Thyroid gland (tissue), 4 donors: ENCODE measurements around the gene TUBA3E.
"Not testable (repeated sequence)": the region's sequence is repeated elsewhere in the genome, so short reads cannot be mapped to it uniquely, and the experiment has no call there.

Experiments
- POLR2A ChIP-seq, 2 donors: fragments of 450-650 bp; IDR thresholded peaks; one replicate each; pipeline ENCODE4 v1.6.1; 2017; ENCODE audit warnings: antibody characterized with exemption in 2 of 2, mild to moderate bottlenecking in 2 of 2, moderate library complexity in 1 of 2
- TF ChIP-seq, protein P1 (sequence below), 6 experiments: fragments of 200-600 bp in 3 of 6; fragments of 450-650 bp in 3 of 6; sonication (generic) in 3 of 6; IDR thresholded peaks; one replicate each; pipeline ENCODE4 v1.5.1; 2016 to 2019; ENCODE audit warnings: antibody characterized with exemption in 6 of 6, mild to moderate bottlenecking in 2 of 6, inconsistent platforms in 1 of 6, moderate library complexity in 1 of 6

DNA sequence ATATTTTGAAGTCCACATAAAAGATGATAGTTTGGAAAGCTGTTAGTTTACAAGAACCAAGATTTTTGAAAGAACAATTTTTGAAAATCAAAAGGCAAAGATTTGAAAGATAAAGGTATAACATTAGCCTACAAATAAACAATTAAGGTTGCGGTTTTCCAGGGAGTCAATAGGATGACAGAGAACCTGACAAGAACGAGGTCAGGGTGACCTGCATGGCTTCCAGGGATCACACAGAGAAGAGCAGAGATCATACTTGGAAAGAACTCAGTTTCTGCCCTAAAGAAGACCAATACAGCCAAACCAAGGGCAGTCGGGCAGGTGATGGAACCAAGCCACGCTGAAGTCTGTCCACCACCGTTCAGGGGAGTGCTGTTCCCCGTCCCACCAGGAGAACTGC lies 41.3 kb upstream of the TUBA3E start:
- TF ChIP-seq, protein P1, sequence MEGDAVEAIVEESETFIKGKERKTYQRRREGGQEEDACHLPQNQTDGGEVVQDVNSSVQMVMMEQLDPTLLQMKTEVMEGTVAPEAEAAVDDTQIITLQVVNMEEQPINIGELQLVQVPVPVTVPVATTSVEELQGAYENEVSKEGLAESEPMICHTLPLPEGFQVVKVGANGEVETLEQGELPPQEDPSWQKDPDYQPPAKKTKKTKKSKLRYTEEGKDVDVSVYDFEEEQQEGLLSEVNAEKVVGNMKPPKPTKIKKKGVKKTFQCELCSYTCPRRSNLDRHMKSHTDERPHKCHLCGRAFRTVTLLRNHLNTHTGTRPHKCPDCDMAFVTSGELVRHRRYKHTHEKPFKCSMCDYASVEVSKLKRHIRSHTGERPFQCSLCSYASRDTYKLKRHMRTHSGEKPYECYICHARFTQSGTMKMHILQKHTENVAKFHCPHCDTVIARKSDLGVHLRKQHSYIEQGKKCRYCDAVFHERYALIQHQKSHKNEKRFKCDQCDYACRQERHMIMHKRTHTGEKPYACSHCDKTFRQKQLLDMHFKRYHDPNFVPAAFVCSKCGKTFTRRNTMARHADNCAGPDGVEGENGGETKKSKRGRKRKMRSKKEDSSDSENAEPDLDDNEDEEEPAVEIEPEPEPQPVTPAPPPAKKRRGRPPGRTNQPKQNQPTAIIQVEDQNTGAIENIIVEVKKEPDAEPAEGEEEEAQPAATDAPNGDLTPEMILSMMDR (IDR thresholded peaks at IDR 0.05), result not testable (repeated sequence)
- TF ChIP-seq POLR2A (IDR thresholded peaks at IDR 0.05), result not testable (repeated sequence)
